ENCODE measurements around the gene CRTC2.

Gene CRTC2

DNA sequence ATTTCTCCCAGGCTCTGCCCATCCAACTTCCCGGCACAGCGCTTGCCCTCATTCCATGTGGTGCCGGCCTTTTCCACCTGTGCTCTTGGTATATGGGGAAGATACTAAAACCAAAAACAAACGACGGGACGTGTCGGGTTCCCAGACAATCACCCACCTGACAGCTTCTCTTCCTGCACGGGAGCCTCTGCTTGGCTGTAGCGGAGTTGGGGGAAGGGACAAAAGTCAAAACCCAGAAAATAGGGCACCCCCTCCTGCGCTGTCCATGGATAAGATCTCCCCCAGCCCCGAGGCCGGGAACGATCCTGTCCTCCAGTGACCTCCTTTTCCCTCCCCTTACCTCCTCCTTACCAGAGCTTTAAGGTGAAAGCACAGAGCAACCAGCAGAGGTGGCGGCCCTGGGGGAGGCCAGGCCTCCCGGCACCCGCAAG is 18.4 kb upstream of the CRTC2 start:
- in situ Hi-C loops (cut with HindIII; ENCODE audit: low sequenced_read_pairs) = no loop called here

DNA sequence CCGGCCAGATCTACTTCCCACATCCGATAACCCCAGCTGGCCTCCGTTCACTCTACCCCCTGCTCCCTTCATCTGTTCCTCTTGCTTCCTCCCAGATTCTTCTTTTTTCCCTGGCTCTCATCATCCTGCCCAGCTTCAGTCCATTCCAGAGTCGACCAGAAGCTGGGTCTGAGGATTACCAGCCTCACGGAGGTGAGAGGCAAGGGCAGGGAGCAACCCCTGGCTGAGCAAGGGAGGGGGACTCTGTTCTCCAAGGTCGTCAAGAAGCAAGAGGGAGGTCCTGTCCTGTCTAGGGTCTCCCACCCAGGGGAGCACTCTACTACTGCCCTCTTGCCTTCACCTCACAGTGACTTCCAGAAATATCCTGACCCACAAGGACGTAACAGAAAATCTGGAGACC is 15.1 kb upstream of the CRTC2 start:
- in situ Hi-C loops (cut with HindIII; ENCODE audit: low sequenced_read_pairs) = no loop called here

DNA sequence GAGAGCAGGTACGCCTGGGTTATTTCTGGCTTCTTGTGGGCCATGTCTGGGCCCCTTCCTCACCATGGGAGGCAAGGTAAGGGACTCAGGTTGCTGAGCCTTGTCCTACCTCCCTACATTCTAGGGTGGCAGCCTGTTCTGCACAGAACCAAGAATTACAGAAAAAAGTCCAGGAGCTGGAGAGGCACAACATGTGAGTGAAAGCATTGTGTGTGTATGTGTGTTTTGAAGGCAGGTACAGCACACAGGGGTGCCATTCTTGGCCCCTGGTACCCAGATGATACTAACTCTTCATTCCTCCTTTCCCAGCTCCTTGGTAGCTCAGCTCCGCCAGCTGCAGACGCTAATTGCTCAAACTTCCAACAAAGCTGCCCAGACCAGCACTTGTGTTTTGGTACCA is 14.7 kb upstream of the CRTC2 start:
- in situ Hi-C loops (cut with HindIII; ENCODE audit: low sequenced_read_pairs) = no loop called here

DNA sequence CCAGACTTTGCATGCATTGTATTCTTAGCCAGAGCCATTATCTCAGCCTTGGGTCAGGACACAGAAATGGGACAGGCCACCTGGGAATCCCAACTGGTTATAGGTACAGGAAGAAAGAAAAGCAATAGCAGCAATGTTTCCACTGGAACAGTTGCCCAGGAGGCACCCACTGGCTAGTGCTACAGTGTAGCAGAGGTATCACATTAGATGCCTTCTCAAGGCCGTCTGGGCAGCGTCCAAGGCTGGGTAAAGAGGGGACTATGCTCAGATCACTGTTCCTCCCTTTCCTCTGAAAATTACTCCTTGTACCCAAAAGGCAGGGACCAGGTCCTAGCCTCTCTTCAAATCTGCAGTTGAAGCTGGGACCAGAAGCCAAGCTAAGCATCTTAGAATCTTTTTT is 11.9 kb upstream of the CRTC2 start:
- in situ Hi-C loops (cut with HindIII; ENCODE audit: low sequenced_read_pairs) = no loop called here

DNA sequence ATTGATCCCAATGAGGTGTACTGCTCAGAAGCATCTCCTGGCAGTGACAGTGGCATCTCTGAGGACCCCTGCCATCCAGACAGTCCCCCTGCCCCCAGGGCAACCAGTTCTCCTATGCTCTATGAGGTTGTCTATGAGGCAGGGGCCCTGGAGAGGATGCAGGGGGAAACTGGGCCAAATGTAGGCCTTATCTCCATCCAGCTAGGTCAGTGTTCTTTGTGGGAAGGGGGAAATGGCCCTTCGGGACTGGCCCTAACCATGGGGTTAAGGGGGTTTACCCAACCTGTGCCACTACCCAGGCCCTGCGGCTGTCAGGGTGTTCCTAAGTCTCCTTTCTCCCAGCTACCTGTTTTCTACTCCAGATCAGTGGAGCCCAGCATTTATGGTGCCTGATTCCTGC is 10.6 kb upstream of the CRTC2 start:
- in situ Hi-C loops (cut with HindIII; ENCODE audit: low sequenced_read_pairs) = no loop called here

DNA sequence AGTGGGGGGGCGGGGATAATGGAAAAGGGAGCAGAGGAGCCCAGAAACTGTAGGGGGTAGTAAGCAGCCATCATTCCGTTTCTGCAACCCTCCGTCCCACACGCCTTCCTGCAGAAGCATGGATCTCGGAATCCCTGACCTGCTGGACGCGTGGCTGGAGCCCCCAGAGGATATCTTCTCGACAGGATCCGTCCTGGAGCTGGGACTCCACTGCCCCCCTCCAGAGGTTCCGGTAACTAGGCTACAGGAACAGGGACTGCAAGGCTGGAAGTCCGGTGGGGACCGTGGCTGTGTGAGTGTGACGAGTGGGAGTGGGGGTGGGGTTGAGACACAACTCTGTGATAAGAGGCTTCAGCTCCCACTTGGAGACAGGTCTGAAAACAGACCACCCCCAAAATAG is 10.0 kb upstream of the CRTC2 start:
- in situ Hi-C loops (cut with HindIII; ENCODE audit: low sequenced_read_pairs) = no loop called here

DNA sequence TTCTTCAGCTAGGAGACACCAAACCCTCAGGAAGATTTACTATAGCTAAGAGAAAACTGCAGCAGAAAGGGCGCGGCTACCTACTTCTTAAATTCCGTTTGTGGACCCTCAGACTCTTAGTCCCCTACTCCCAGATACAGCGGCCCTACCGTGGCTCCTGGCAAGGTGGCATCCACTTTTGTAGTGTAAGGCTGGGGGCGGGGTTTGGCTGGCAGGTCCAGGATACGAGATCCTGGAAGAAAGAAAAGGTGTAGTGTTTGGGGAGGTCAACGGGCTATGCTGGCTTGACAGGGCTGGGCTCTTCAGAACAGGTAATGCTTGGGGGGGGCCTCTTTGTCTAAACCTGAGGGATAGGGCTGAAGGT is 9.6 kb upstream of the CRTC2 start:
- in situ Hi-C loops (cut with HindIII; ENCODE audit: low sequenced_read_pairs) = no loop called here

DNA sequence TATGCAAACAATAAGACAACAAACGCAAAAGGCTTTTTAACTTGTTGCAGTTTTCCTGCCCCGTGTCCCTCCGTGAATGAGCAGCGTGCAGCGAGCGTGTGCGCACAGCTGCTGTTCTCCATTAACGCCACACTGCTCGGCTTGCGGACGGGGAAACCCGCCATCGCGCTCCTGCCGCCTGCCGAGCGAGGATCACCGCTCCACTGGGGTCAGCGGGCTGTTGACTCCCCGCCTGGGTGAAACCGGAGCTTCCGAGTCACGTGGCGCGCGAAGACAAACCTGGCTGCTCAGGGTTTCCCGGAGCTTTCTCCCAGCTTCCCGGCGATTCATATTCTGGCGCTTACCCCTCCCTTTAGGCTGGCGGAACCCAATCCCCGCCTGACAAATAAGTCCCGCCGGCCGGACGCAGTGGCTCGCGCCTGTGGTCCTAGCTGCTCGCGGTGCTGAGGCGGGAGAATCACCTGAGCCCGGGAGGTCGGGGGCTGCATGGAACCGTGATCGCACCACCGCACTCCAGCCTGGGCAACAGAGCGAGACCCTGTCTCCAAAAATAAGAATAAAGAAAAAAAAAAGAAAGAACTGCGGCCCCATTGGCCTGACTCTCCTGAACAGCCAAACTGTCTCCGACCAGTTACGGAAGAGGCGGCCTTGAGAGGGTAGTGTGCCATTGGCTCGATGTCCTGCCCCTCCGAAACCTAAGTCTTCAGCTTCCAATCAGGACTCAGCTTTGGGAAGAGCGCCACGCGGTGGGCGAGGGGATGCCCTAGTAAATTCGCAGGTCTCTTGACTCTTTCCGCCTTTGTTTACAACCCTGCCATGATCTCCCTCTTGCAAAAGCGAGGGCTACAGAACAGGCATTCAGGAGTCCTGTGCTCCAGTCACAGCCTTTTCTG is 8.9 kb upstream of the CRTC2 start, which contains the start of gene CREB3L4:
Gene CREB3L4, plus strand, starts transcription at position 796 of the 893 bp plus-strand sequence. CDS start 624 bp downstream, outside the sequence.
- in situ Hi-C loops (cut with HindIII; ENCODE audit: low sequenced_read_pairs) = no loop called here

DNA sequence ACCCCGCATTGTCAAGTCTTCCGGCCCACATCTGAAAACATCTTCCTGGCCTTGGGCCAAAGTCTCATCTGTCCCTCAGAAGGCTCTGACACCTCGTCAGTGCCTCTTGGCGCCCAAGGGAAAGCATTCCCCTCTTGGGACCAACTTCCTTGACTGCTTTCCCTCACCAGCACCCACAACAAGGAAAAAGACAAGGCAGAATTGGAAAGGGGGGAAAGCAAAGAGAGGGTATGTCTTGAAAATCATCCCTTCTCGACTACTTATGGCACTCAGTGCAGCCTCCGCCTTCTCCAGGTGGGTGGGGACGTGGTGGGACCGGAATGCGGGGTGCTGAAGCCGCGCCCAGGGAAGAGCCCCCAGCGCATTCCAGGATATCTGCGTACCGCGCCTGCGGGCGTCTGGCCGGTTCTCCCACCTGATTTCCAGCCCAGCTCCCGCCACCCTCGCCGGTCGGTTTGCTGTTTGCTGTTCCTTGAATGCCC is 5.5 kb upstream of the CRTC2 start:
- in situ Hi-C loops (cut with HindIII; ENCODE audit: low sequenced_read_pairs) = no loop called here

DNA sequence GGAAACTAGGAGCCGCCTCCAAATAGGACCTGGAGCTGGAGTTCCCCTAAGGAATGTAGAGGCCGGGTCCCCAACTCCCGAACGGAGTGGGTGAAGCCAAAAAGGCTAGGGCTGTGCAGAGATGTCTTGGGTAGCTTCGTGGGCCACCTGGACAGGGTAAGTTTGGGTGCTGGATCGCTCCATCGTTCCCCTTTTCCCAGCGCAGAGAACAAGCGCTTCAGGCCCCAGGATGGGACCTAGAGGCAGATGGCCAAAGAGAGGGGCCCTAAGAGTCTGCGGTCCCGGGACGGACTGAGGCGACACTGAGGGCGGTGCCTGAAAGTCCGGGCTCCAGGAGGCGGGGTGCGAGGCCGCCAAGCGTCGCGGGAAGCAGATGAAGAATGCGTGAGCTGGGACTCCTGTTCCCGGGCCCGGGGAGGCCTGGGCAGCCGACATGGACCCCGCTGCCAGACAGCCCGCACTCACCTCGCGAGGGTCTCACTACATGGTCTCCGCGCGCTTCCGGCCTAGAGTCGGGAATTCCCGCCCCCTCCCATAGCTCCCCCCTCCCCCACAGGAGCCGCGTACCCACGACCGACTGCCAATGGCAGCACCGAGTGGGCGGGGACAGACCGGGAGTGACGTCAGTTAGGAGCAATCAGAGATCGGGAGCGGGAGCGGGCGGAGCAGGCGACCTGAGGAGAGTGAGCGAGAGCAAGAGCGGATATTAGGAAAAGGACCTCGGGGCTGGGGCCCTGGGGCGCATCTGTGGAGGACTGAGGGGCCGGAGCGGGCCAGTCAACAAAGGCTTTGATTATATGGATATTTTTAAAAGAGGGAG is 4.8 kb upstream of the CRTC2 start, which contains the start of gene SLC39A1:
Gene SLC39A1, minus strand, starts transcription at position 508 of the 820 bp plus-strand sequence. CDS start 822 bp downstream, outside the sequence.
- in situ Hi-C loops (cut with HindIII; ENCODE audit: low sequenced_read_pairs) = no loop called here

DNA sequence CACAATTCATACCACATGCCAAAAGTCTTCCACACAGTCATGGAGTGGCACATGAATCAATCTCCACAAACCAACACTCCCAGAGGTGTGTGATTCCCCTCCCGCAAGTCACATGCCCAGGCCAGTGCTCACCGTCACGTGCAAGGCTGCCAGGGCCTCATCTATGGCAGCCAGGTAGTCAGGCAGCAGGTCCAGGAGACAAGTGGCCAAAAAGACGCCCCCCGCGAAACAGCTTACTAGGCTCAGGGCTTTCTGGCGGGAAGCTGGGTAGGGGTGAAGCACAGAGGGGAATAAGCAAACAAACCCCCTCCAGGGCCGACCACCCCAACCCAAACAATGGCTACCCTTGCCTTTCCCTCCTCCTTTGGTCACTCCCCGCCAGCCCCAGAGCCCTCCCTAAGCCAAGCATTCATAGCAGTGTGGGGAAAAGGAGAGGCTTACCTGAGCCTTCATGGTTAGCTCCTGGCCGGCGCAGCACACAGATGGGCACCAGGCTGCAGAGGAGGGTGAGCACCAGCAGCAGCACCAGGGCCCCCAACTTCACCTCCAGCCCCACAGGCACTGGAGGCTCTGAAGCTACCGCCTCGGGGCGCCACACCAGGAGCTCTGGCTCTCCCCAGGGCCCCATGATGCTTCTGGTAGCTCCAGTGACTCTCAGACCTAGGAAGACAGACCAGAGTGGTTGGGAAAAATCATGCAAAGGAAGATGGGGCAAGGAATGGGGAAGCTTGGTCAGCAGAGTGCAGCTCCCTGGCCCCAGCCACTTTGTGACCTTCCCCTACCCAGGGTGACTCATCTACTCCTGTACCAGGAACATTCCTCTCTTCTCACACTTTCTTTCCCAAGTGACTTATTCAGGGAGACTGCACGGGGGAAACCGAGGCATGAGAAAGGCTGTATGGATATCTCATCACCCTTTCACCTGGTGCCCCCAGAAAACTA is 3.9 kb upstream of the CRTC2 start:
- in situ Hi-C loops (cut with HindIII; ENCODE audit: low sequenced_read_pairs) = no loop called here

DNA sequence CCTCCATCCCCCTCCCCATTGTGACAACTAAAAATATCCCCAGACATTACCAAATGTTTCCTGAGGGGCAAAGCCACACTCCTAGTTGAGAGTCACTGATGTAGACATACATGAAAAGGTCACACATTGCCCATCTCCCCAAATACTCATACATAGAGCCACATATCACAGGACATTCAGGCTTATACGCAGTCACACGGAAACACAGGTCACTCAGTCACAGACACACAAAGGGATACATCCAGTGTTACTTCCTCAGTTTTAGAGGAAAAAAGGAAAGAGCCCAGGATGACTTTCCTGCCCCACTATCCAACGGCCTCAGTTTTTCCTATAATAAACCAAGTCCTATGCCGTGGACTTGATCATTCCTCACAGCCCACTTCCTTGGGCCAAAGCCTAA is 3.0 kb upstream of the CRTC2 start:
- in situ Hi-C loops (cut with HindIII; ENCODE audit: low sequenced_read_pairs) = no loop called here

DNA sequence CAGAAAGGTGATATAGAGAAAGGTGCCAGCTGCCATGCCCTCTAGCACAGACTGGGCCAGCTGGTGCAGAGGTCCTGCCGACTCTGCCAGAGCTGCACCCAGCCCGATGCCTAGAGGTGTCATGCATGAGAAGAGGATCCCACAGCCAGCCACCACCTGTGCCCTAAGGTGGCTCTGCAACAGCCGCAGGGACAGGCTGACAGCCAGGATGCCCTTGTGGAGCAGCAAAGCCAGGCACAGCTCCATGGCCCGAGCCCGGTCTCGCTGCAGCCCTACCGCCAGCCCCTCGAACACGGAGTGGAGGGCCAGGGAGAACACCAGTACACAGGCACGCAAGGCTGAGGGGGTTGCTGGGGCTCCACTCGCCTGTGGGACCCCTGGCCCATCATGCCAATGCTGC is 1.8 kb upstream of the CRTC2 start:
- in situ Hi-C loops (cut with HindIII; ENCODE audit: low sequenced_read_pairs) = no loop called here

DNA sequence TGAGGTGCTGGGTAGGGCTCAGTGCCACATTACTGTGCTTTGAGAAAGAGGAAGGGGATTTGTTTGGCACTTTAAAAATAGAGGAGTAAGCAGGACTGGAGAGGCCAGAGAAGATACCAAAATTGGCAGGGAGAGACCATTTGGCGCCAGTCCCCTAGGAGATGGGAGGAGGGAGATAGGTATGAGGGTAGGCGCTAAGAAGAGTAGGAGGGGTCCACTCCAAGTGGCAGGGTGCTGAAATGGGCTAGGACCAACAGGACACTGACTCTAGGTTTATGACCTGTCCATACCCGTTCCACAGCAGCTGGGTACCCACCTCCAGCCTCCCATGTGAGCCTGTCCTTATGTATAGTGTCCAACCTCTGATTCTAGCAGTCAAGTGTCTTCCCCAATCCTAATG is 1.0 kb upstream of the CRTC2 start:
- in situ Hi-C loops (cut with HindIII; ENCODE audit: low sequenced_read_pairs) = no loop called here

DNA sequence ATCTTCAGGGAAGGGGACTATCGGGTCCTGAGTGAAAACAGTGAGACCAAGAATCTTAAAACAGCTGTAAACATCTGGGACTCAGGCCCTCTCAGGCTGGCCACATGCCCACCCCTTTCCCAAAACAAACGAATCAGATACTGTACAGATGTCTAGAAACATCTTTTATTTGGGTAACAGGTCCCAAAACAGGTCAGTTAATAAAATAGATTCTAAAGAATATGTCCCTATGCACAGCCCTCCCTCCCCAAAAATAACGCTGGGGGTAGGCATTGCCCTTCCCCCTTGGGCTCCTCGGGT is 499 bp upstream of the CRTC2 start:
- in situ Hi-C loops (cut with HindIII; ENCODE audit: low sequenced_read_pairs) = no loop called here

DNA sequence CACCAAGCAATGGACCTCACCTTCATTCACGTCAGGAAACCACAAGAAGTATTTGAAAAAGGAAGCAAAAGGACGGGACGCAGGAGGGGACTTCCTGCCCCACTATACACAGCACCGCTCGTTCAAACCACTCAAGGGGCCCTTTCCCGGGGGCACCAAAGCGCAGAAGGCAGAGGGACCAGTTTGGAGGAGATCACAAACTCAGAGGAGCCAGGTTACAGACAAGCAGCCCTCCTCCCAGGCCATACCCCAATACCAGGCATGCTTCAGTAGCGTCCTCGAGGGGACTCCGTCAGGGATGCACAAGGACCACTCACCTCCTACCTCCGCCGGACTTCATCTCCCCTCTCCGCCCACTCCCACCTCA is 685 bp downstream of the CRTC2 start:
- in situ Hi-C loops (cut with HindIII; ENCODE audit: low sequenced_read_pairs) = no loop called here

DNA sequence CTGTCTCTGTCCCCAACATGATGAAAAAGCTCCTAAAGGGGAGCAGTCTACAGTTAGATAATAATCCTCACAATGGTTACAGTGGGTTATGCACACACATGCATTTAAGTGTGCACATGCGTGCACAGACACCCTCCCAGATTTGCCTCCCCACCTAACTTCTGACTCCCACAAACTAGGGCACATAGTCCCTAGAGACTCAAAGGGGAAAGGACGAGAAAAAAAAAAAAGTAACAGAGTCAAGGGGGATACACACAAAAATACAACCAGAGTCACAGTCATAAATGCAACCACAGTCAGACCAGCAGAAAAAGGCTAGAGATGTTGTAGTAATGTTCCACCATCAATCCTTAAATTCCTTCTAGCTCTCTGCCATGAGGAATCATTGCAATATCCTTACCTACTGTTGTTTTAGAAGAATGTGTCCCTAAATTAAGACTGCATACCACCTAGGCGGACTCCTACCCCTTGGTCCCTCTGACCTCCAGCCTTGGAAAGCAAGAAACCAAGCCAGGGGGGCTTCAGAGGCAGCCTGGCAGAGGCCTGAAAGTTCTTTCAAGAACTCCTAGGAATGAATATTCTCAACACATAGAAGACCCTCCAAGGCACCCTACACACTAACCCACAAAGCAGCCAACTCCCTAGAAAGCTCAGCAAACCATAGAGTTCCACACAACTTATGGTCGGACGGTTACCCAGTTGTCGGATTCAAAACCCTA is 1.3 kb downstream of the CRTC2 start:
- in situ Hi-C loops (cut with HindIII; ENCODE audit: low sequenced_read_pairs) = no loop called here

DNA sequence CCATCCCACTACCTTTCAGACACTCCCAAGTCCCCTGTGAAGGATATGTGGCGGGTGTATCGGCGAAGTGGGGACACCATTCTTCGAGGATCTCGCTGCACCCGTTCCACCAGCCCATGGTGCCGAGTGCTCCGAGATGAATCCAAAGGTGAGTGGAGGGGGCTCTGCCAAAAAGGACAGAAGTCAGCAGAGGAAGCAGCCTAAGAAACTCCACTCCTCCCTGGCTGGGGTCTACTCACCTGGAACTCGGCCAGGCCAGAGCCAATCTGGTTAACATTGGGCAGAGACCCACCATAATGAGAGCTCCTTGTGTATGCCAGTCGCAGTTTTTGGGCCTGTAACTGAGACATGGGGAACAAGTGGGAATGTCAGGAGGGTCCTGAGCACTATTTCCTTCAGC is 3.6 kb downstream of the CRTC2 start:
- in situ Hi-C loops (cut with HindIII; ENCODE audit: low sequenced_read_pairs) = no loop called here

DNA sequence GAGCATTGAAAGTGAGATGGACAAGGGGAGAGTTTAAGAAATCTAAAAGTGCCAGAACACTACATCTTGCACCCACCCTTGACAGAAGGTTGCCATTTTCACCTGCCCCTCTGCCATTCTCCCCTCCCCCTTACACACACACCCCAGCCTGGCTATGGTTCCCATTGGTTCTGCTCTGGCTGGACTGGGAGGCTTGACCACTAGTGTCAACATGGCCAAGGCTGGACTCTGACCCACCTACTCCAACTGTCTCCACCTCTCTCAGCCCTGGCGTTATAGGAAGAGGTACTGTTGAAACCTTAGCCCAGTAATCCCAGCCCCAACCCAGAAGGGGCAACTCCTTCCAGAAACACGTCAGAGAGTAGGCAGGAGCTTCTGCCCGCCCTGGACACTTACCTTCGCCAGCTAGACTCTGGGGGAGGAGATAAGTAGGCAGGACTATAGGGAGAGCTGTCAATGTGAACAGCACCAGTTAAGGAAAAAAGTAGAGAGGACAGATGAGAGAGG is 4.5 kb downstream of the CRTC2 start:
- in situ Hi-C loops (cut with HindIII; ENCODE audit: low sequenced_read_pairs) = no loop called here

DNA sequence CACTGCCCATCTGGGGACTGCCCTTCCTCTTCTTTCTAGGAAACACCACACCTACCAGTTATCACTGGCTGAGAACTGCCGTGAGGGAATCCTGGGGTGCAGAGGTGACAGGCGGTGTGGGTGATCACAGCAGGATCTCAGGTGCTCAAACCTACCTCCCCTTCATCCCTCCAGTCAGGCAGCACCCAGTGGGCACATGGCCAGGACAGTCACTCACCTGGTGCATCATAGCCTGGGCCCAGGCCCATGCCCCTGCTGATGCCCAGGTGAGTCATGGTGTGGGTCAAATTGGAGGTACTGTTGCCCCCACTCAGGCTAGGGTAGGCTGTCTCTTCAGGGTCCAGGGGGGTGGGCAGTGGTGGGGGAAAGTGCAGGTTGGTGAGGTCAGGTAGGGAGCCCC is 6.6 kb downstream of the CRTC2 start:
- in situ Hi-C loops (cut with HindIII; ENCODE audit: low sequenced_read_pairs) = no loop called here

Measured in endothelial cell of hepatic sinusoid (primary cell).